Endothelial cell of umbilical vein (primary cell): ENCODE results near the gene MAGI3. TPM values are rescaled to one million over a fixed set of nuclear protein-coding genes. Genes with fewer than 3 reads are reported as not detected.

Source experiments
- BruUV-seq: library from RNA; stranded (reverse); fragments of 400-500 nt; replicated peaks from 2 replicates; lab custom pipeline; 2021; lab: Mats Ljungman, UMichigan
- CTCF ChIA-PET: fragments of 300-600, 350-600 bp; sonication (Branson Sonifier 250); formaldehyde crosslinking; loops from one replicate; lab custom pipeline; 2021; ENCODE audit warnings: antibody characterized with exemption, inconsistent platforms; lab: Charles Lee
- POLR2A ChIA-PET: fragments of 300-600, 350-600 bp; sonication (Branson Sonifier 250); formaldehyde crosslinking; loops from one replicate; lab custom pipeline; 2021; ENCODE audit warnings: antibody characterized with exemption, inconsistent platforms; lab: Charles Lee
- DNase-seq: peaks from one replicate; pipeline ENCODE4 v3.0.0-alpha.2; 2011; ENCODE audit warnings: low read depth, low spot score
- FAIRE-seq: peaks from 2 replicates; lab custom pipeline; 2011; peaks lifted over from hg19 to GRCh38; lab: Jason Lieb, UNC
- H2AFZ ChIP-seq: 2 replicates; pipeline ENCODE4 v1.6.0; 2012; ENCODE audit warnings: low read depth, low read length, control low read depth, inconsistent platforms
- H3K27ac ChIP-seq: 2 replicates; pipeline ENCODE4 v1.5.1; 2011; ENCODE audit warnings: low read depth, mild to moderate bottlenecking, control low read depth, low read length, moderate library complexity; ENCODE audit not compliant: insufficient read depth
- H3K27me3 ChIP-seq, 2 experiments: 2 replicates each; pipeline versions ENCODE4 v1.6.0 to v1.6.1; 2011; ENCODE audit warnings: low read length in 2 of 2, mixed read lengths in 1 of 2; ENCODE audit not compliant: control insufficient read depth in 2 of 2, insufficient read depth in 2 of 2
- H3K36me3 ChIP-seq, 2 experiments: 2 replicates in 1 of 2; 3 replicates in 1 of 2; pipeline ENCODE4 v1.5.1; 2011; ENCODE audit warnings: low read length in 2 of 2, mild to moderate bottlenecking in 1 of 2, moderate library complexity in 1 of 2; ENCODE audit not compliant: control insufficient read depth in 2 of 2, insufficient read depth in 2 of 2; ENCODE audit errors: extremely low read depth in 1 of 2
- H3K4me1 ChIP-seq: 3 replicates; pipeline ENCODE4 v1.5.1; 2011; ENCODE audit warnings: mild to moderate bottlenecking, low read length; ENCODE audit not compliant: control insufficient read depth, insufficient read depth; ENCODE audit errors: extremely low read depth
- H3K4me2 ChIP-seq: 2 replicates; pipeline ENCODE4 v1.6.1; 2011; ENCODE audit warnings: low read length, control low read depth, mixed read lengths; ENCODE audit not compliant: insufficient read depth
- H3K4me3 ChIP-seq, 3 experiments: fragments of 200-600 bp in 1 of 3; sonication (generic), shearing (Covaris generic) in 1 of 3; replicated peaks in 1 of 3; 2 replicates each; pipeline ENCODE4 v1.5.1; 2011 to 2016; ENCODE audit warnings: control low read depth in 3 of 3, low read length in 3 of 3, mild to moderate bottlenecking in 2 of 3, inconsistent platforms in 1 of 3, low read depth in 1 of 3, moderate library complexity in 1 of 3; ENCODE audit not compliant: insufficient read depth in 1 of 3
- H3K79me2 ChIP-seq: 2 replicates; pipeline ENCODE4 v1.6.0; 2012; ENCODE audit warnings: low read length, inconsistent platforms; ENCODE audit not compliant: control insufficient read depth, insufficient read depth
- H3K9ac ChIP-seq: replicated peaks from 2 replicates; pipeline ENCODE3; 2011; ENCODE audit warnings: low read length, control low read depth; ENCODE audit not compliant: insufficient read depth; ENCODE audit errors: extremely low read depth
- H3K9me1 ChIP-seq: replicated peaks from 3 replicates; pipeline ENCODE4 v1.6.0; 2011; ENCODE audit warnings: mild to moderate bottlenecking, low read length; ENCODE audit not compliant: control insufficient read depth, insufficient read depth; ENCODE audit errors: extremely low read depth
- H3K9me3 ChIP-seq: replicated peaks from 2 replicates; pipeline ENCODE4 v1.5.1; 2012; ENCODE audit warnings: low read length, inconsistent platforms; ENCODE audit not compliant: control insufficient read depth, insufficient read depth
- H4K20me1 ChIP-seq: replicated peaks from 2 replicates; pipeline ENCODE3; 2011; ENCODE audit warnings: mild to moderate bottlenecking, low read length; ENCODE audit not compliant: control insufficient read depth, insufficient read depth; ENCODE audit errors: extremely low read depth
- CTCF ChIP-seq, 2 donors: IDR thresholded peaks; 1 replicate in 1 of 2; 2 replicates in 1 of 2; pipeline ENCODE4 v1.5.1; 2011; ENCODE audit warnings: low read length in 2 of 2, mild to moderate bottlenecking in 2 of 2, moderate library complexity in 2 of 2, control low read depth in 1 of 2, inconsistent platforms in 1 of 2, low read depth in 1 of 2; ENCODE audit not compliant: insufficient read depth in 1 of 2; ENCODE audit errors: extremely low read depth in 1 of 2
- EZH2 ChIP-seq: IDR thresholded peaks from 2 replicates; pipeline ENCODE4 v1.6.1; 2012; ENCODE audit warnings: borderline replicate concordance, low read depth, mild to moderate bottlenecking, moderate library complexity, low read length, inconsistent platforms; ENCODE audit not compliant: severe bottlenecking
- FOS ChIP-seq: IDR thresholded peaks from 2 replicates; pipeline ENCODE4 v1.6.1; 2011; ENCODE audit warnings: mild to moderate bottlenecking, low read length, moderate library complexity, borderline replicate concordance; ENCODE audit not compliant: insufficient read depth
- GATA2 ChIP-seq: IDR thresholded peaks from 2 replicates; pipeline ENCODE4 v1.7.0; 2011; ENCODE audit warnings: low read depth, mild to moderate bottlenecking, moderate library complexity, mixed read lengths, low read length; ENCODE audit not compliant: insufficient read length, insufficient read depth
- JUN ChIP-seq: IDR thresholded peaks from 2 replicates; pipeline ENCODE4 v1.6.1; 2011; ENCODE audit warnings: borderline replicate concordance, low read depth; ENCODE audit not compliant: insufficient read length, insufficient read depth
- MAX ChIP-seq: IDR thresholded peaks from 2 replicates; pipeline ENCODE4 v1.6.1; 2011; ENCODE audit not compliant: insufficient read depth, insufficient read length
- MYC ChIP-seq: IDR thresholded peaks from one replicate; pipeline ENCODE4 v1.6.1; 2011; ENCODE audit warnings: mild to moderate bottlenecking, low read depth, low read length
- POLR2A ChIP-seq: IDR thresholded peaks from 2 replicates; pipeline ENCODE4 v1.6.1; 2012; ENCODE audit warnings: low read depth, mild to moderate bottlenecking, control low read depth, low read length
- POLR2AphosphoS5 ChIP-seq: IDR thresholded peaks from 2 replicates; pipeline ENCODE4 v1.6.1; 2012; ENCODE audit warnings: low read depth, mild to moderate bottlenecking, control low read depth, low read length, moderate library complexity; ENCODE audit not compliant: insufficient read depth
- dilution Hi-C: fragments of 300-500 bp; cut with MboI; formaldehyde crosslinking; loops from one replicate; pipeline ENCODE4 v1.15.0; 2019; ENCODE audit warnings: low sequenced_read_pairs; ENCODE audit not compliant: extremely low pct_ligation_motif_present
- intact Hi-C: fragments of 100-400 bp; cut with micrococcal nuclease; formaldehyde crosslinking; loops from one replicate; pipeline ENCODE4 v1.10.0; 2022
- polyA plus RNA-seq, 4 experiments: library from polyadenylated mRNA; depleted of rRNA in 3 of 4; stranded (reverse) in 3 of 4; unstranded in 1 of 4; fragments of >200 nt; gene quantifications; 2 replicates each; pipeline versions ENCODE4 v1.2.1 to v1.2.3, GENCODE V29; 2011 to 2012; ENCODE audit warnings: missing spikeins in 1 of 4
- total RNA-seq: library from RNA; stranded (reverse); gene quantifications from 2 replicates; pipeline ENCODE4 v1.2.3, GENCODE V29; 2021

MAGI3 gene
- total and polyA plus RNA-seq, 2 donors (not counting 3 experiments of a cell fraction or from before 2014, with no cell fraction given), result 2.8 to 16.1 TPM

GRCh38 chr1:113433184-113433583 lies 42.9 kb downstream of the MAGI3 start:
- no peak overlapping the region for H3K4me3 ChIP-seq
- FAIRE-seq, result no peak

More at GRCh38 chr1:113433184-113433583, 42.9 kb downstream of the MAGI3 start:
- intact Hi-C loops, result no loop called here
- no peak for DNase-seq
- TF ChIP-seq CTCF (IDR thresholded peaks at IDR 0.05; ENCODE audit: extremely low read depth in 1 of 2, insufficient read depth in 1 of 2, low read depth in 1 of 2, low read length in 2 of 2) (no peak), GATA2 (no peak), EZH2 (no peak), MAX (no peak), JUN (no peak), FOS (no peak), POLR2AphosphoS5 (no peak), MYC (no peak), POLR2A (no peak)
- Histone ChIP-seq H3K79me2 (peaks cover 7% of the 10 kb centered on the region), H2AFZ (no peak overlapping the region), H3K9me1 (no peaks in the 10 kb centered on the region), H3K36me3 (no peaks in the 10 kb centered on the region), H3K9ac (no peak overlapping the region), H3K4me2 (no peak overlapping the region), H3K27me3 (no peaks in the 10 kb centered on the region), H3K27ac (no peak overlapping the region), H4K20me1 (peaks cover 6% of the 10 kb centered on the region), H3K9me3 (no peaks in the 10 kb centered on the region), H3K4me1 (no peaks in the 10 kb centered on the region)
- POLR2A ChIA-PET, result no interaction called here
- no TSS peak for BruUV-seq
- CTCF ChIA-PET, result interaction anchor here (0.8 to 2.6 kb wide), 2 partner anchors 13 to 19 kb away, joined by 3 to 21 read pairs; no protein-coding TSS in a partner anchor
- dilution Hi-C loops, result no loop called here
